ENCODE measurements around the gene RSPH4A.
"Not testable (repeated sequence)": the region's sequence is repeated elsewhere in the genome, so short reads cannot be mapped to it uniquely, and the experiment has no call there.

The RSPH4A gene

DNA sequence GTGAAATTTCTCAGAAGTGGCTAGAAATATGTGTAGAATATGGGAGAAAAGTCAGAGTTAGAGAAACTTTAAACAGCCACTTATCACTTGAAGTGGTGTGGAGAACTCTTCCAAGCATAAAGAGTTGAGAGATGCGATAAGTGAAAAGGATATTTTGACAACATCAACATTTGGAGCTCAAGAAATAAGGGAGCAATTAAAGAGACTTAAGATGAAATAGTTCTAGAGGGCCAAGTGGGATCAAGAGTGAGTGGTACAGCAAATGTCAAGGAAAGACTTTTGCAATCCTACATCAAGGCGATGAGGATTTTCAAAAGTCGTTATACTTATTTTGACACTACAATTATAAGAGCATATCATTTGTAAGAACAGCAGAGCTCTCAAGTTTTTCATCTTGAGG, 9.6 kb downstream of the RSPH4A start:
- DNase-seq (ENCODE audit: low spot score), result no peak

DNA sequence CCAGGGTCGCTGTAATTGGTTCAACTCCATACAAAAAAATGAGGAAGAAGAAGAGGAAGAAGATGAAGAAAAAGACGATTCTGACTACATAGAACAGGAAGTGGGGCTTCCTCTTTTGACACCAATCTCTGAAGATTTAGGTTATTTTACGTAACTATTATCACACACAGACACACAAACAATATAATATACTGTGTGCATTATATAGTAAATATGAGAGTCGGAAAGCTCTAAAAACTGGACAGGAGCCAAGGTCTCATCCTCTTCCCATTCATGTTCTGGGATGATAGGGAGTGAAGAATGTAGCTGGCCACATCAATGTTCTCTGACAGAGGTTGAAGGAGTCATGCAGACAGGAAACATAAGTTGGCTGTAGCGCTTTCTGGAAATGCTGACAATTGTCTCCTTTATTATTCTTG, 13.3 kb downstream of the RSPH4A start:
- no peak for DNase-seq (ENCODE audit: low spot score)

DNA sequence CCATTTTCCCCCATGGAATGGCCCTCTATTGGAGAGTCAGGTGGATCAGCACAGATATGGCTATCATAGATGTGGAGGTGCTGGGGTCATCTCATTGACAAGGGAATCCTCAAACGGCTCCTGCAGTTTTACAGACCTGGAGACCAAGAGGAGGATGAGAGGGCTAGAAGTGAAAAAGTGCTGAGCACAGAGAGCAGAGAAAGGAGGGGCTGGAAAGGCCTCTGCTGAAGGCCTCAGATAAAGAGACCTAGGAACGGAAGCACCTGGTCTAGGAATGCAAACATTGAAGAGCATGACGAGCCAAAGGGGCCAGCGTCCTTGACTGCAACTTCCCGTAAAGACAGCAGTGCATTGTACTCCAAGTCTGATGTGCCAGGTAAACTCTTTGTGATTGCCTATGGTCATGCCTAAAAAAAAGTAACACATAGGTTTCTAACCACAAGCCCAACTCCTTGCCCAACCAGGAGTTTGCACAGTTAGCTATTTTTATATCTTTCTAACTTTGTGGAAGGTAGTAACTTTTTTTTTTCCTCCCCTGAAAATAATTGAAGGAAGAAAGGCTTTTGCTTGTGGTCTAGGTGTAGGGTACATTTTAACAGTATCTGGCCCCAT, 15.2 kb downstream of the RSPH4A start:
- no peak for DNase-seq (ENCODE audit: low spot score)

DNA sequence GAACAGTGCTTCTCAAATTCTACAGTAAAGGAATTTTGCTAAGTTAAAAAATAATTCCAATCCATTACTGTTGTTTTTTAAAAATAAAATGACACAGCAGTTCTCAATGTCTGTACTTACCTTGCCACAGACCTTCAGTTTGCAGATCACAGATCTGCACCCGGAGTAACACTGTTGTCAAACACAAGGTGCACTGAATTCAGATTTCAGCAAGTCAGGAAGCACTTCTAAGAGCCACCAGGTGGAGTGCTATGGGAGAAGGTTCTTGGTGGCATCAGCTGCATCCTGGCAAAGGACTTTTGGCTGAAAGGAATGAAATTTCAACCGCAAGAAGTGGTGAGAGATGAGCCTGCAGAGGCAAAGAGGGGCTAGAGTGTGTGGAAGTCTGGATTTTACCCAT, 17.4 kb downstream of the RSPH4A start:
- peak; percentile 2 for DNase-seq (ENCODE audit: low spot score)

DNA sequence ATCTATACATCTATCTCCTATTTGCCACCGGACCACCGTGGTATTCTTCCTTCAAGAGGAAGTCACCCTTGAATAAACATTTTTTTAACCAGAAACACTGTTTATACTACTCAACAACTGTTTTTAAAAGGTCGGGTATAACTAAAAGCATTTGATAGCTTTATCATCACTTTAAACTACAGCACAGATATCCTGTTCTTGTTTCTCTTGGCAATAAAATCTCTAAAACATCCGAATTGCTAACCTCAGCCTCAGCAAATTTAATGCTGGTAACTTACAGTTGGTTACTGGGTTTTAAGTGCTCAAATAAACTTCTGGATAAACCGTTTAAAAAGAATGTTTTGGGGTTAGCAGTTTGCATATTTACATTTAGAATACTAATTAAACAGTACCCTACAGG, 31.9 kb downstream of the RSPH4A start:
- DNase-seq (ENCODE audit: low spot score), result no peak

DNA sequence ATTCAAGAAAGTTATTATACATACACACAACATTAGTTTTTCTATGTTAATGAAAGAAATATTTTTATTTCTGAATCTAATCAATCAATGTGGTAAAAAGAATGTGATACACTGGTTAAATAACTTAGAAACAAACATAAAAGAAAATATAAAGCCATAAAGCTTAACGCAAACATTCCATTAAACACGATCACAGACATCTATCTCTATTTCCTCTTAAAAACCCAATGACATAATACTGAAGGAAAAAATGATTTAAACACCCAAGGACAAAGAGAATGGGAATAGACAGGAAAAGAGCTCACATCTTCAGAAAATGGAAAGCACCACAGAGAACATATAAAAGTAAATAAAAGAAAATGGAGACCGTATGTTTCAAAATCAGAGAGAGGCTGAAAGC, 32.9 kb downstream of the RSPH4A start:
- DNase-seq (ENCODE audit: low spot score), result no peak

DNA sequence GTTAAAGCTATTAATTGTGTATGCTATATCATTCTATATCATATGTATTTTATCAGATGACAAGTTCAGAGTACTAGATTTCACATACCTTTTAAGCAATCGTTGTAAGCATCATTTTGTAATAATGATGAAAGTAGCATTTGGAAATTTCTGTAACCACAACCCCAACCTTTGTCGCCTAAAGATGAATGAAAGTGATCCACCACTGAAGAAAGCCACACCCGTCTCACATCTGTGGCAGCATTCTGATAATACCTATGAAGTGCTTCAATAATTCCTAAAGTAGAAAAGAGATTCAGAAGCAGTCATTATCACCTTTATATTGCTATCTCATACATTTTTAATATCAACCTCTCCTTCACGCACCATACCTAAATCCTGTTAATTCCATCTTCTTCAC, 35.6 kb downstream of the RSPH4A start:
- DNase-seq (ENCODE audit: low spot score), result no peak

DNA sequence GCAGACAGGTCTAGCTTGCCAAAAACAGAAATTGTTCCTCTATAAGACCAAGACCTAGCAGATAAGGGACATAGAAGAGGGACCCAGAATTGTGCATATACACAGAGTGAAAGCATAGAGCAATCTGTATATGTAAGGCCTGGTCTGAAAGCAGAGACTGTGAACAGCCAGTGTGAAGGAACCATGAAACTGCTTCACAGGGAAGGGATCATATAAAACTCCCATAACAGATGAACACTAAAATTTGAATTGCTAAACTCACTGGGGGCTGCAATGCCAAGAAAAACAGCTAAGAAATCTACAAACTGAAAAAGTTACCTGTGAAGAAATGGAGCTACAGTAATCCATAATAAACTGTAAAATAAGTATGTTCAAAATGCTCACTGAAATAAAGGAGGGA, 45.3 kb downstream of the RSPH4A start:
- no peak for DNase-seq (ENCODE audit: low spot score)

DNA sequence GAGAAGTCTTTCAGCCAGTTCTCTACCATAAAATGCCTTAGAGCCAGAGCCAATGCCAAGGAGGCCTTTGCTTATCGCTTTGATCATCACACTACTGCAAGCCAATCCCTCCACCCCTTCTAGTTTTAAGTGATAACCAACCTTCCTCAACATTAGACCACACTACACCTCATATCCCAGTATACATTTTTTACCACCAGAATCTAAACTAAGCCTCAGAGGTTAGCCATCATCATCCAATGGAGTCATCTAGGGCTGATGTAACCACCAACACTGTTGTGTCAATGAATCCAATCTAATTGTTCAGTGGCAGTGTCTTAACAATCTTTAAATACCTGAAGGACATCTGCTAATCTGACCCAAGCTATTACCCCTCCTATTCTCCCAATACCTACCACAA, 45.9 kb downstream of the RSPH4A start:
- DNase-seq (ENCODE audit: low spot score), result no peak

DNA sequence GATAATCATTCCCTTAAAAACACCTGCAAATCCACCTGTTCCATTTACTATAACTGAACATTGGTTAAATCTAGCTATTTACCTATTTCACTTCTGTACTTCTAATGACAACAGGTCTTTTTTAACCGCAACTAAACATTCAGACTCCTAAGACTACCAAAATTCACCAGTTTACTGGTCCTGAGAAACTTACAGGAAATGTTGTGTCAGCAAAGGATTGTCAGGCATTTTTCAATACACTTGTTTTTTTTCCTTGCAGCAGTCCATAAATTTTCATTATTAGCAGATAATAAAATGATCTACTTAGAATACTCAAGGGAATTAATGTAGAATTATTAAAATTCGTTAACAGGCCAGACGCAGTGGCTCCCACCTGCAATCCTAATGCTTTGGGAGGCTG, 47.0 kb downstream of the RSPH4A start:
- no peak for DNase-seq (ENCODE audit: low spot score)

DNA sequence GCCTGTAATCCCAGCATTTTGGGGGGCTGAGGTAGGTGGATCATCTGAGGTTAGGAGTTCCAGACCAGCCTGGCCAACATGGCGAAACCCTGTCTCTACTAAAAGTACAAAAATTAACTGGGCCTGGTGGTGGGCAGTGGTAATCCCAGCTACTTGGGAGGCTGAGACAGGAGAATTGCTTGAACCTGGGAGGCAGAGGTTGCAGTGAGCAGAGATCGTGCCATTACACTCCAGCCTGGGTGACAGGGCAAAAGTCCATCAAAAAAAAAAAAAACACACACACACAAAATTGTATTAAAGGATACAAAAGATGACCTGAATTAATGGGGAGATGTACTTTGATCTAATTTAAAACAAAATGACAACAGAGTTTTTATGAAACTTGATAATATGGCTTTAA, 47.9 kb downstream of the RSPH4A start:
- DNase-seq (ENCODE audit: low spot score), result not testable (repeated sequence)

DNA sequence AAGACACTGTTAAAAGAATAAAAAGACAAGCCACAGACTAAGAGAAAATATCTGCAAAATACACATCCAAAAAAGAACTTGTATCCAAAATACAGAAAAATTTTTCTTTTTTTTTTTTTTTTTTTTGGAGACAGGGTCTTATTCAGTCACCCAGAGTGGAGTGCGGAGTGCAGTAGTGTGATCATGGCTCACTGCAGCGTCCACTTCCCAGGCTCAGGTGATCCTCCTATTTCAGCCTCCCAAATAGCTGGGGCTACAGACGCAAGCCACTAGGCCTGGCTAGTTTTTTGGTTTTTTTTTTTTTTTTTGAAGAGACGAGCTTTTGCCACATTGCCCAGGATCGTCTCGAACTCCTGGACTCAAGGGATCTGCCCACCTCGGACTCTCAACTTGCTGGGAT, 49.2 kb downstream of the RSPH4A start:
- DNase-seq (ENCODE audit: low spot score), result no peak

DNA sequence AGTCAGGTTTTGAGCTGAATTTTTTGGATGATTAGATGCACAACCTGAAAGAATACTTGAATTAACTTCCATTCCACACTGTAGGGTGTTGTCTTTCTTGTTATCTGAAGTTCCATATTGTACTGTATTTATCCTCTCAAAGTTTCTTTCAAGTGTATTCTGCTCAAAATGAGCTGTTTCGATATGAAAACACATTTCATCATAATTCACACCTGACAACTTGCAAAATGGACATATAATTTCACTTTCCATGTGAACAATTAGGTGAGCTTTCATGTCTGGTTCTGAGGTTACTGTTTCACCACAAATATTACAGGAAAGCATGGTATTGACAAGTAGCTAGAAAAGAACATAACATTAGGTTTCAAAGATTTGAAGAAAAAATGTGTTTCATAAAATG, 50.6 kb downstream of the RSPH4A start:
- DNase-seq (ENCODE audit: low spot score), result no peak

DNA sequence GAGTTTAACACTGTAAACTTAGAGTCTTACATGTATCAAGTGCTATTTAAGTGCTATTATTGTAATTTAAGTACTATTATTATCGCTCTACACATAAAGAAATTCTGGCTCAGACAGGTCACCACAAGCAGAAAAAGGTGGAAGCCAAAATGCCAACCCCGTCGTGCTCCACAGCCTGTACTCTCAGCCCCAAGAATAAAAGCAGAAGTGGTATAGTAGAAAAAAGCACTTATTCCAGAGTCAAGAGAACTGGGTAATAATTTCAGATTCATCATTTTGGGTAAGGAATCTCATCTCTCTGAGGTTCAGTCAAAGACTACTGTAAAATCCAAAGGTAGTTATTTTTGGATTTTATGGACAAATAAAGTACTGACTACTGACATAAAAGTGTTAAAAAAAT, 51.3 kb downstream of the RSPH4A start:
- DNase-seq (ENCODE audit: low spot score), result no peak

DNA sequence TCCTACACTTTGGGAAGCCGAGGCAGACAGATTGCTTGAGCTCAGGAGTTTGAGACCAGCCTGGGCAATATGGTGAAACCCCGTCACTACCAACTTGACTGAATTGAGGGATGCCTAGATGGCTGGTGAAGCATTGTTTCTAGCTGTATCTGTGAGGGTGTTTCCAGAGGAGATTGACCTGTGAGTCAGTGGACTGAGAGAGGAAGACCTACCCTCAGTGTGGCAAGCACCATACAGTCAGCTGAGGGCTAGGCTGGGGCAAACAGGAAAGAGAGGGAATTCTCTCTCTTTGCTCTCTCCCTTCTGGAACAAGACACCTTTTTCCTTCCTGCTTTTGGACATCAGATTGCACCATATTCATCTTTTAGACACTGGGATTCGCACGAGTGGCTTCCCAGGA, 56.0 kb downstream of the RSPH4A start:
- peak; percentile 30 for DNase-seq (ENCODE audit: low spot score)

DNA sequence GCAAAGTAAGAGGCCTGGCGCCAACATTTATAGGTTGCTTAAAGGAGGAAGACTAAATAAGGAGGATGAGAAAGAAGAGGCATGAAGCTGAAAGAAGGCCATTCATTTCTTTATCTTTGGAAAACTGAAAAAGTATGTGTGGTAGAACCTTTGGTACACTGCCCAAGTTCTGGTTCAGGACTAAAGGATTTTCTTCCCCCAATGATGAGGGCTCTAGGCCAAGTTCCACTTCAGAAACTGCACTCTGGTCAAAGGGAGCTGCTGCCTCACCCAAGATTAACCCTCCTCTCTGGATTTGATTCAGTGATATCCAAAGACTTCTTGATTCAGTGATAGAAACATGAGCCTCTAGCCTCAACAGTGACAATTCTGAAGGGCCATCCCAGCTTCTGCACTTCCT, 59.7 kb downstream of the RSPH4A start:
- no peak for DNase-seq (ENCODE audit: low spot score)

DNA sequence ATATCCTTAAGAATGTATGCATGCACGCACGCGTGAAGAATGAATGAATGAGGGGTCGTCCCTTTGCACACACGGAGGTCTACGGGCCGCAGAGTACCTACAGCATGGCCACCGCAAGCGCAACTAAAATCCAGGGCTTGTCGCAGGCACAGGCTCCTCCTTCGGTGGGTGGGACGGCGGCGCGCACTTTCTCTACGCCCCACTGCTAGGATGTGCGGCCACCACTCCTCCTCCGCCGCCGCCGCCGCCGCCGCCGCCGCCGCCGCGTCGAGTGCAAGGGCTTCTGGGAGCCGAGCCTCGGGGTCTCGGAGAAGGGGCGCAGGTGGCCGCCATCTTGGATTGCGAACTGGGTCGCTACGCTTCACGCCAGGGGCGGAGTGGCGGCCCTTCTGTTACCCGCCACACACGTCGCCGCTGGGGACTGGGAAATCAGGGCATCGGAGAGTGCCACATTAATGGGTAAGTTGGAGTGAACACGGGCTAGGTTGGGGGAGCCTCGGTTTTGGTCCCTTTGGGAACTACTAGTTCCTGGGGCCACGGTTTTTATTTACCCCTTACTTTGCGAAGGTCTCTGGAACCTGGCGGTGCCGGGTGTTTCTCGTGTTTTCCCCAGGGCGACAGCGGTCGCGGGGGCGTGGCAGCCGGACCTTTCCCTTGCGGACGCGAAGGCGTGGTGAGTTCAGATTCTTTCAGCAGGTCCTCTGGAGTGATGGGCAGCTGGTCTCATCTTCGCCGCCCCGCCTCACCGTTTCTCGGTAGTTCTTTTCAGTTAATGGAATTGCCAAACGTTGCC, 64.8 kb downstream of the RSPH4A start, which contains the start of gene KPNA5:
KPNA5 (plus strand) TSS at position 332 of the 793 bp plus-strand sequence; CDS start at position 456, 124 bp downstream.
- DNase-seq (ENCODE audit: low spot score), result peak; percentile 94

DNA sequence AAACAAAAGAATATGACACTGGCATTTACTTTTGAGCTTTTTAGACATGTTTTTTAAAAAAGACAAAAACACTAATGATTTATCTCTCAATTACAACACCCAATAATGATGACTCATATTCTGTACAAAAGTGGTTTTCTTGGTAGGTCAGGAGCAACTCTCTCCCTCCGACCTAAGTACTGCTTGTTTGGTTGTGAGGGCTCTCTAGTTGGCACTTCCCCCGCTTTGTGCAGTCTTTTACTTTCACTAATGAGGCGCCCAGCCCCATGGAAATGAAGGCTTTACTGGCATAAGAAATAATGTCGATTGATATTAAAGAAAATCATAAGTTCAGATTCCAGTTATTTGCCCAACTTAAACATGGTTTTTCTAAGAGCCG, 66.0 kb downstream of the RSPH4A start:
- peak; percentile 50 for DNase-seq (ENCODE audit: low spot score)

All from kidney tubule cell (primary cell).